ENCODE measurements around the gene UVSSA.
"Not testable (repeated sequence)": the region's sequence is repeated elsewhere in the genome, so short reads cannot be mapped to it uniquely, and the experiment has no call there.

UVSSA gene

GRCh38 chr4:1416051-1416947 is 69.3 kb downstream of the UVSSA start:
- in situ Hi-C loops (cut with HindIII; ENCODE audit: low sequenced_read_pairs): loop anchor here (25.0 kb wide), 1 partner anchor 804 kb away; no protein-coding TSS in a partner anchor

- in situ Hi-C loops (cut with HindIII; ENCODE audit: low sequenced_read_pairs): loop anchor here (25.0 kb wide), 1 partner anchor 805 kb away; no protein-coding TSS in a partner anchor
Measured at GRCh38 chr4:1416948-1417260, 69.9 kb downstream of the UVSSA start.

- in situ Hi-C loops (cut with HindIII; ENCODE audit: low sequenced_read_pairs): loop anchor here (25.0 kb wide), 1 partner anchor 805 kb away; no protein-coding TSS in a partner anchor
Measured at GRCh38 chr4:1417522-1418390, 70.7 kb downstream of the UVSSA start.

GRCh38 chr4:1418494-1419285 is 71.7 kb downstream of the UVSSA start:
- in situ Hi-C loops (cut with HindIII; ENCODE audit: low sequenced_read_pairs): loop anchor here (25.0 kb wide), 1 partner anchor 806 kb away; no protein-coding TSS in a partner anchor

GRCh38 chr4:1419708-1420107 is 72.7 kb downstream of the UVSSA start:
- in situ Hi-C loops (cut with HindIII; ENCODE audit: low sequenced_read_pairs): loop anchor here (25.0 kb wide), 1 partner anchor 807 kb away; no protein-coding TSS in a partner anchor

- in situ Hi-C loops (cut with HindIII; ENCODE audit: low sequenced_read_pairs): loop anchor here (25.0 kb wide), 1 partner anchor 809 kb away; no protein-coding TSS in a partner anchor
Measured at GRCh38 chr4:1421657-1422056, 74.6 kb downstream of the UVSSA start.

- in situ Hi-C loops (cut with HindIII; ENCODE audit: low sequenced_read_pairs): no loop called here
Measured at GRCh38 chr4:1427010-1427409, 80.0 kb downstream of the UVSSA start.

- in situ Hi-C loops (cut with HindIII; ENCODE audit: low sequenced_read_pairs): not testable (repeated sequence)
Measured at GRCh38 chr4:1443688-1444172, 96.7 kb downstream of the UVSSA start.
